H1 (cell line): Measurements from ENCODE around the gene GANAB. TPM values are rescaled to one million over a fixed set of nuclear protein-coding genes. Genes with fewer than 3 reads are reported as not detected.
A peak's percentile ranks its signal among the peaks of the same experiment; 100 is the strongest.

Experiments used
- CHD2 ChIP-seq: IDR thresholded peaks from 2 replicates; pipeline ENCODE4 v1.6.1; 2012; ENCODE audit warnings: low read length, improper control_type of control experiment
- HDAC6 ChIP-seq: IDR thresholded peaks from one replicate; pipeline ENCODE4 v1.7.1; 2012; ENCODE audit warnings: low read depth, mild to moderate bottlenecking, inconsistent platforms, low read length, moderate library complexity
- PHF8 ChIP-seq: fragments of 200-600 bp; sonication (generic); conservative IDR thresholded peaks from 2 replicates; pipeline ENCODE4 v1.7.1; 2012; ENCODE audit warnings: low read depth, mild to moderate bottlenecking, inconsistent platforms, low read length, moderate library complexity
- POLR2A ChIP-seq, 2 experiments: IDR thresholded peaks; 1 replicate in 1 of 2; 2 replicates in 1 of 2; pipeline ENCODE4 v1.6.1; 2011; ENCODE audit warnings: low read depth in 2 of 2, low read length in 2 of 2, mild to moderate bottlenecking in 2 of 2; ENCODE audit errors: control extremely low read depth in 1 of 2
- SP1 ChIP-seq: IDR thresholded peaks from 2 replicates; pipeline ENCODE4 v1.6.1; 2011; ENCODE audit warnings: low read depth, low read length
- SP4 ChIP-seq: IDR thresholded peaks from 2 replicates; pipeline ENCODE4 v1.6.1; 2012; ENCODE audit warnings: low read length, inconsistent platforms
- TEAD4 ChIP-seq: IDR thresholded peaks from 2 replicates; pipeline ENCODE4 v1.6.1; 2012; ENCODE audit warnings: low read depth, low read length, inconsistent platforms, mixed read lengths
- polyA plus RNA-seq, 7 experiments: library from polyadenylated mRNA; depleted of rRNA in 3 of 7; stranded (reverse) in 5 of 7; unstranded in 2 of 7; fragments of >200 nt in 5 of 7; fragments of 200-250 nt in 2 of 7; gene quantifications; 1 replicate in 5 of 7; 2 replicates in 1 of 7; 4 replicates in 1 of 7; pipeline versions ENCODE4 v1.2.1 to v1.2.3, GENCODE V29; 2011 to 2013; ENCODE audit warnings: missing spikeins in 2 of 7, mixed read lengths in 2 of 7
- total RNA-seq: library from RNA; stranded (reverse); fragmentation: NEBNext Ultra II Directional; extraction: Animal tissue kit (Norgen Biotek cat#: 25700); gene quantifications from 2 replicates; pipeline ENCODE4 v1.2.1, GENCODE V29; 2021
- TF ChIP-seq, protein P1 (sequence below): IDR thresholded peaks from 2 replicates; pipeline ENCODE4 v1.6.1; 2011; ENCODE audit warnings: low read depth, mild to moderate bottlenecking, low read length; ENCODE audit not compliant: insufficient read depth
- TF ChIP-seq, protein P2 (sequence below): IDR thresholded peaks from 2 replicates; pipeline ENCODE4 v1.6.1; 2012; ENCODE audit warnings: inconsistent platforms
- TF ChIP-seq, protein P3 (sequence below), 3 experiments: IDR thresholded peaks; 1 replicate in 2 of 3; 2 replicates in 1 of 3; pipeline versions ENCODE4 v1.5.1 to v1.6.1; 2011; ENCODE audit warnings: low read length in 3 of 3, mild to moderate bottlenecking in 3 of 3, inconsistent platforms in 2 of 3, low read depth in 1 of 3, moderate library complexity in 1 of 3; ENCODE audit not compliant: insufficient read depth in 1 of 3; ENCODE audit errors: control extremely low read depth in 1 of 3

Gene GANAB
- total and polyA plus RNA-seq, 2 of the 8 experiments (the other 6 are each of a cell fraction or from before 2014, with no cell fraction given): 289 to 330 TPM

DNA sequence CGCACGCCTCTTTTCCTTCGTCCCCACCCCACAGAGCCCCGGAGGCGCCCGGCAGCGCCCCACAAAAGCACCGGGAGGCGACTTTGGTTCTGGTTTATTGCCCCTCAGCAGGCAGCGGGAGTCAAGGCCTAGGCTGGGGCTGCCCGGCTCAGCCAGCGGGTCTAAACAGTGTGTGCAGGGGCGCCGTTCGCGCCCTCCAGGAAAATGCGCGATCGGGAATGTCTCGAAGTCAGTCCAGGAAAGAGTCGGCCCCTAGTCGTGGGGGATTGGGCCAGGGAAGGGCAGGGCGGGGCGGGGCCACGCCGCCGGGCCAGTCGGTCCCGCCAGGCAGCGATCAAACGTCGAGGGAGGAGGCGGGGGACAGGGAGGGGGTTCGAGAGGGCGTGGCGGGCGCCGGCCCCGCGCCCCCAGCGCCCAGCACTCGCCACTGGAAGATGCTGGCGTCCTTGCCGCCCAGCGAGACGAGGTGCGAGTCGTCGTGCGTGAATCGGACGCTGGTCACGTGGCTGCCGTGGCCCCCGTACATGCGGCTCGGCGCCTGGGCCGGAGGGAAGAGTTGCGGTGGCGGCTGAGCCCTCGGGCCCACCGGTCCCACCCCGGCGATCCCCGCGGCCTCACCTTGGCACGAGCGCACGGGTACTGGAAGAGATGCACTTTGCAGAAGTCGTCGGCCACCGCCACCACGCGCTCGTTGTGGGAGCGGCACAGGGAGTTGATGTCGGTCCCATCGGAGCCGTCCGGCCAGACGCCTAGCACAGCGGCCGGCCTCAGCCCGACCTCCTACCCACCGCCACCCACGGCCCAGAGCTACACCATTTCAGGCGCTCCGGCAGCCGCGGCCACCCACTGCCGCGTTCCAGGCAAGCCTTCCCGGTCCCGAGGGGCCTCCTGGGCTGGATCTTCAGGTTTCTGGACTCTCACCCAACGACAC lies 44.0 kb downstream of the GANAB start (continued):
- TF ChIP-seq, protein P1, sequence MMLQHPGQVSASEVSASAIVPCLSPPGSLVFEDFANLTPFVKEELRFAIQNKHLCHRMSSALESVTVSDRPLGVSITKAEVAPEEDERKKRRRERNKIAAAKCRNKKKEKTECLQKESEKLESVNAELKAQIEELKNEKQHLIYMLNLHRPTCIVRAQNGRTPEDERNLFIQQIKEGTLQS: no peak
- TF ChIP-seq SP4 (no peak), POLR2A (IDR thresholded peaks at IDR 0.05; ENCODE audit: control extremely low read depth in 1 of 2, low read depth in 2 of 2, low read length in 2 of 2) (no peak), SP1 (no peak), HDAC6 (no peak), CHD2 (no peak), TEAD4 (no peak), PHF8 (peak; percentile 62; the same call in 1 of the 2 replicates)
- TF ChIP-seq, protein P2, sequence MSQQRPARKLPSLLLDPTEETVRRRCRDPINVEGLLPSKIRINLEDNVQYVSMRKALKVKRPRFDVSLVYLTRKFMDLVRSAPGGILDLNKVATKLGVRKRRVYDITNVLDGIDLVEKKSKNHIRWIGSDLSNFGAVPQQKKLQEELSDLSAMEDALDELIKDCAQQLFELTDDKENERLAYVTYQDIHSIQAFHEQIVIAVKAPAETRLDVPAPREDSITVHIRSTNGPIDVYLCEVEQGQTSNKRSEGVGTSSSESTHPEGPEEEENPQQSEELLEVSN: peak; percentile 95
- TF ChIP-seq, protein P3, sequence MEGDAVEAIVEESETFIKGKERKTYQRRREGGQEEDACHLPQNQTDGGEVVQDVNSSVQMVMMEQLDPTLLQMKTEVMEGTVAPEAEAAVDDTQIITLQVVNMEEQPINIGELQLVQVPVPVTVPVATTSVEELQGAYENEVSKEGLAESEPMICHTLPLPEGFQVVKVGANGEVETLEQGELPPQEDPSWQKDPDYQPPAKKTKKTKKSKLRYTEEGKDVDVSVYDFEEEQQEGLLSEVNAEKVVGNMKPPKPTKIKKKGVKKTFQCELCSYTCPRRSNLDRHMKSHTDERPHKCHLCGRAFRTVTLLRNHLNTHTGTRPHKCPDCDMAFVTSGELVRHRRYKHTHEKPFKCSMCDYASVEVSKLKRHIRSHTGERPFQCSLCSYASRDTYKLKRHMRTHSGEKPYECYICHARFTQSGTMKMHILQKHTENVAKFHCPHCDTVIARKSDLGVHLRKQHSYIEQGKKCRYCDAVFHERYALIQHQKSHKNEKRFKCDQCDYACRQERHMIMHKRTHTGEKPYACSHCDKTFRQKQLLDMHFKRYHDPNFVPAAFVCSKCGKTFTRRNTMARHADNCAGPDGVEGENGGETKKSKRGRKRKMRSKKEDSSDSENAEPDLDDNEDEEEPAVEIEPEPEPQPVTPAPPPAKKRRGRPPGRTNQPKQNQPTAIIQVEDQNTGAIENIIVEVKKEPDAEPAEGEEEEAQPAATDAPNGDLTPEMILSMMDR (IDR thresholded peaks at IDR 0.05; ENCODE audit: control extremely low read depth in 1 of 3, insufficient read depth in 1 of 3, low read depth in 1 of 3, low read length in 3 of 3): no peak
